ENCODE data around the gene ADAM12.
A peak's percentile ranks its signal among the peaks of the same experiment; 100 is the strongest.
"Not testable (repeated sequence)": the region's sequence is repeated elsewhere in the genome, so short reads cannot be mapped to it uniquely, and the experiment has no call there.

Gene ADAM12

GRCh38 chr10:126373147-126373546, 15.1 kb downstream of the ADAM12 start:
- DNase-seq = no peak

DNA sequence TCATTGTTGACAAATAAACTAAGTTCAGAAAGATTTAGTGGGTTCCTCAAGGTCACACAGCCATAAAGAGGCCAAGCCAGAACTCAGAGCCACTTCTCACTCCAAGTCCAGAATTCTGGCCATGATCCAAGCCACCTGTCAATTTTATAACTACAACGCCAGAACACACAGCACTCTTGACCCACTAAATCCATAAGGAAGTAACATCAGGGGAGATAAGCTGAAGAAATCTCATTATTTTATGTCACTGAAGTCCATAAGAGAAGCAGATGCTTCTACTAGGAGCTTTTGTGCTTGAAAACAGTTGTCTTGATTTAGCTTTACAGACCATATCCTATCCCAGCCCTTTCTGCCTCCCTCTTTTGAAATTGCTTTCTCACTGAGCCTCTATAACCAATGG, 15.9 kb downstream of the ADAM12 start:
- no peak for DNase-seq

DNA sequence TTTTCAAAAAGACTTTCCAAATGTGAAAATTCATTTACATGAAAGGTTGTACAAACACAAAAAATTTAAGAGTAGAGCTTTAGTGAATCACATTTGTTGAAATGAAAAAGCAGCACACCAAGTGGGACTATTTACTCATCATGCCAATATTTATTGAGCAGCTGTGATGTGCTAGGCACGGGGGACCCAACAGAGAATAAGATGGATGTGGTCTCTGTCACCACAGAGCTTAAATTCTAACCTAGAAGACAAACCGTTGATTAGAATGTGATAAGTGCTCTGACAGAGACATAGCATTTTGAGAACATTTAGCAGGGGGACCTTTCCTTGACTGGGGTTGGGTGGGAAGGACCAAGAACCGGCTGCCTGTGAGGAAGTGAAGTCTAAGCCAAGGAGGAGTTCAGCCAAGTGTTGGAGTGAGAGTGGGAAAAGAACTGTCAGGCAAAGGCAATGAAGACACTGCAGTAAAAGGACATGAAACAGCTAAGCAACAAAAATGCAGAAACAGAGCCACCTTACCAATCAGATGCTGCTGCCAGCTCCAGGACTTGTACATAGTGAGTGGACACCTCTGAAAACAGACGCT, 19.1 kb downstream of the ADAM12 start:
- no peak for DNase-seq

- DNase-seq = no peak
Measured at GRCh38 chr10:126357169-126357568, 31.1 kb downstream of the ADAM12 start.

DNA sequence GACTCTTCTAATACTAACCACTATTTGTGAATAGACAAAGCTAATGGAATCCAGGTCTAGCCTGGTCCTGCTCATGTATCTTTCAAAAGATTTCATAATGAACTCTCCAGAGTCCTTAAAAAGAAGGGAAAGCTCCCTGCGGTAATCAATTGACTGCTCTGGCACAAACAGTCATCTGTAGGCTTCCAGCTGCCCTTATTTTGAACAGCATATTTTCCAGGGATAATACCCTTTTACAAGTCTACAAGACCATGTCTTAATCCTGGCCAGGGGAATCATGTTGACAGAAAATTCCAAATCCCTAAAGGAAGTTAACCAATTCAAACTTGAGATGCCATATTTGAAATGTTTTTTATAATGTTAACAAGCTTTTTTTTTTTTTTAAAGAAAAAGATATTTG, 34.6 kb downstream of the ADAM12 start:
- no peak for DNase-seq

- DNase-seq = no peak
Measured at GRCh38 chr10:126352453-126352852, 35.8 kb downstream of the ADAM12 start.

DNA sequence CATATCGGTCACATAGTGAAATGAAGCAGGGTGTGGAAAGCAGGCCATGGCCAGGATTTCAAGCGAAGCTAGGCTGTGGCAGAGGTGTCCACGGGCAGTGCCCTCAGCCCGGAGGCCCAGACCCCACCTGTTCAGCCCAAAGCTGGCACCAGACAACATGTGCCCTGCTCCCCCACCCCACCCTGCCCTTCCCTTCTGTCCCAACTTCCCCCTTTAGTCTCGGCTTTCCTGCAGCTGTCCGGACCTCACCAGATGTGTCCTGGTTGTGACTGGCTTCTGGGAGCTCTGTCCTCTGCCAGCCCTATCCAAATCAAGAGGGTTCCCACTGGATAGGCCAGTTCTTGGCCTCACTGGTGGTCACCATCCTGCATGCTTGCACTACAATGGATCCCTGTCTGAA, 37.3 kb downstream of the ADAM12 start:
- DNase-seq = no peak

- DNase-seq = peak; percentile 19
Measured at GRCh38 chr10:126350216-126350992, 37.9 kb downstream of the ADAM12 start.

GRCh38 chr10:126349676-126350075, 38.6 kb downstream of the ADAM12 start:
- no peak for DNase-seq

- DNase-seq = no peak
Measured at GRCh38 chr10:126349101-126349500, 39.2 kb downstream of the ADAM12 start.

- DNase-seq = not testable (repeated sequence)
Measured at GRCh38 chr10:126343496-126343895, 44.8 kb downstream of the ADAM12 start.

- no peak for DNase-seq
Measured at GRCh38 chr10:126342680-126343079, 45.6 kb downstream of the ADAM12 start.

GRCh38 chr10:126341491-126341890, 46.8 kb downstream of the ADAM12 start:
- no peak for DNase-seq

DNA sequence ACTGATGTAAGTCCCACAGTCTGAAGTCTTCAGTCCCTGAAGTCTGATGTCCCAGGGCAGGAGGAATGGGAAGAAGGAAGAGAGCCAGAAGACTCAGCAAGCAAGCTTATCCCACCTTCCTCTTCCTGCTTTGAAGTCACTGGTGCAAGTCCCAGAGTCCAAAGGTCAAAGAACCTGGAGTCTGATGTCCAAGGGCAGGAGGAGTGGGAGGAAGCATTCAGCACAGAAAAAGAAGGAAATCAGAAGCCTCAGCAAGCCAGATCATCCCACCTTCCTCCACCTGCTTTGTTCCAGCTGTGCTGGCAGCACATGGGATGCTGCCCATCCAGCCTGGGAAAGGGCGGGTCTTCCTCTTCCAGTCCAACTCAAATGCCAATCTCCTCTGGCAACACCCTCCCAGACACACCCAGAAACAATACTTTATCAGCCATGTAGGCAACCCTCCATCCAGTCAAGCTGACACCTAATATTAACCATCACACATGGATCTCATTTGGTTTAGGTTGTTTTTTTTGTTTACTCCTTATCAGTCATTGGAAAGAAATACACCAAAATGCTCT, 50.9 kb downstream of the ADAM12 start:
- no peak for DNase-seq

GRCh38 chr10:126336801-126337200, 51.5 kb downstream of the ADAM12 start:
- no peak for DNase-seq

DNA sequence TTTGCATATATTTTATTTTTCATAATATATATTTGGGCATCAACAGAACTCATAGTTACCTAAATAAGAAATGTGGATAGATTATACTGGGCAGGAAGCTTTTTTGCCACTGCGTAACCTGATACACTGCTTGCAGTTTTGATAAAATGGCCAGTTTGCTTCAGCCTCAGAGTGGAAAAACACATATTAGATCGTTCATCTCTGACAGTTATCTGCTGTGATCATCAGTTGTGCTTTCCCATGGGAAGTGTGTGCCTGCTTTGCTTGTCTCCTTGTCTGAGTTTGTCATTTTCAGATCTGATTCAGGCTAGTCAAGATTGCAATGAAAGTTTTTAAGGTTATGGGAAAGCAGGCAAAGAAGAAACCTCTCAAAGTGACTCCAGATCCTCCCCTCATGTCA, 54.0 kb downstream of the ADAM12 start:
- no peak for DNase-seq

GRCh38 chr10:126332576-126332975, 55.7 kb downstream of the ADAM12 start:
- DNase-seq = no peak

DNA sequence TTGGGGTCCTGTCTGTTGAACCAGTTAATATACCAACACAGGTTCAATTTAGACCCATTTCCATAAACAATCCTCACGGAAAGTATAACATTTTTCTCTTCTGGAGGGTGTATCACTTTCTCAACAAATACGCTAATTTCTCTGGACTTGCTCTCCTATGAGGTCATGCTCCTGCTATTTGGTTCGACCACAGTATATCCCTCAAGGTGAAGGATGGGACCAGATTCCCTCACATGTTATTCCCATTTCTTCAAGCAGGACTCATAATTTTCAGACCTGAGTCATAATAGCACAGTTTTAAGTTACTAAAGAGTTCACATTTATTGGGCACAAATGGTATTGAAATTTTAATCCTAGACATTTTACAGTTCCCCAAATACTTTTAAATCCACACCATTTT, 57.2 kb downstream of the ADAM12 start:
- no peak for DNase-seq

- no peak for DNase-seq
Measured at GRCh38 chr10:126324826-126325225, 63.5 kb downstream of the ADAM12 start.

- no peak for DNase-seq
Measured at GRCh38 chr10:126321440-126321839, 66.8 kb downstream of the ADAM12 start.

GRCh38 chr10:126317751-126318150, 70.5 kb downstream of the ADAM12 start:
- DNase-seq = no peak

DNA sequence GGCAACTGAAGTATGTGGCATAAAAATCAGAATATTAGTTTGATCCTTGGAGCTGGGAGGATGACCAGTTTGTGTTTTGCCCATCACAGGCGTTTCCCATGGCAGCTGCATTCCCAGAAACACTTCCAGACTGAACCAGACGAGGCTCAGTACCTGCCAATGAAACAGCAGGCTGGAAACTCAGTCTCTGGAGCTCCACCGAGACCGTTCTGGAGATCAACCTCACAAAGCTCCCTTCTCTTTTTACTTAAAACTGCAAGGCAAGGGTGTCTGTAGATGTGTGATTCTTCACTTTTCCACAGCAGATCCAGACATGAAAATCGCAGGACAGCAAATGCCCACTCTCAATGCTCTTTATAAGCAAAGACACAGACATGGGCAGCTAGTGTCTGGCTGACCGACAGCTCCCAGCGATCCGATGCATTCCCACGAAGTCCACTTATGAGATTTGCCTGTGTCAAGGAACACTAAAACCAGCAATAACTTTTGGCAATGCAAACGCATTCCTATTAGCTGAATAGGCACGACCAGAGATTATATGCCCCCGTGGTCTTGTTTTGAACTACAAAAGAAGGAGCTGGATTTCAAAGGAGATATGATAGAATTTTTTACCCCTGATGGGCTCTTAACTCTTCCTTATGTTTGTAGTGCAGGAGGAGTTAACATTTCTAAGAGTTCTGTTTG, 72.6 kb downstream of the ADAM12 start:
- no peak for DNase-seq

- no peak for DNase-seq
Measured at GRCh38 chr10:126314863-126315493, 73.3 kb downstream of the ADAM12 start.

All from GOT3 (cell line).